Stomach (tissue), 4 donors: ENCODE results near the gene QPRT.
"Not testable (repeated sequence)": the region's sequence is repeated elsewhere in the genome, so short reads cannot be mapped to it uniquely, and the experiment has no call there.

Experiments
- EP300 ChIP-seq: sonication (generic); formaldehyde crosslinking; IDR thresholded peaks from one replicate; pipeline ENCODE4 v1.6.1; 2017; ENCODE audit warnings: antibody characterized with exemption
- POLR2A ChIP-seq, 4 donors: fragments of 450-650 bp; IDR thresholded peaks; one replicate each; pipeline ENCODE4 v1.6.1; 2016; ENCODE audit warnings: antibody characterized with exemption in 4 of 4, control low read depth in 2 of 4, mild to moderate bottlenecking in 1 of 4, moderate library complexity in 1 of 4
- POLR2AphosphoS5 ChIP-seq, 3 donors: sonication (generic); formaldehyde crosslinking; IDR thresholded peaks; one replicate each; pipeline ENCODE4 v1.6.1; 2016; ENCODE audit warnings: antibody characterized with exemption in 3 of 3
- TF ChIP-seq, protein P1 (sequence below), 7 experiments: fragments of 450-650 bp in 4 of 7; fragments of 200-600 bp in 3 of 7; sonication (generic) in 3 of 7; IDR thresholded peaks; one replicate each; pipeline ENCODE4 v1.5.1; 2016 to 2019; ENCODE audit warnings: antibody characterized with exemption in 7 of 7, control low read depth in 2 of 7, mild to moderate bottlenecking in 1 of 7

DNA sequence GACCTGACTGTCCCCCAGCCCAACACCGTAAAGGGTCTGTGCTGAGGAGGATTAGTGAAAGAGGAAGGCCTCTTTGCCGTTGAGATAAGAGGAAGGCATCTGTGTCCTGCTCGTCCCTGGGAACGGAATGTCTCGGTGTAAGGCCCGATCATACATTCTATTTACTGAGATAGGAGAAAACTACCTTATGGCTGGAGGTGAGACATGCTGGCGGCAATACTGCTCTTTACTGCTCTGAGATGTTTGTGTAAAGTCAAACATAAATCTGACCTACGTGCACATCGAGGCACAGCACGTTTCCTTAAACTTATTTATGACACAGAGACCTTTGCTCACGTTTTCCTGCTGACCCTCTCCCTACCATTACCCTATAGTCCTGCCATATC lies 61.6 kb downstream of the QPRT start:
- TF ChIP-seq, protein P1, sequence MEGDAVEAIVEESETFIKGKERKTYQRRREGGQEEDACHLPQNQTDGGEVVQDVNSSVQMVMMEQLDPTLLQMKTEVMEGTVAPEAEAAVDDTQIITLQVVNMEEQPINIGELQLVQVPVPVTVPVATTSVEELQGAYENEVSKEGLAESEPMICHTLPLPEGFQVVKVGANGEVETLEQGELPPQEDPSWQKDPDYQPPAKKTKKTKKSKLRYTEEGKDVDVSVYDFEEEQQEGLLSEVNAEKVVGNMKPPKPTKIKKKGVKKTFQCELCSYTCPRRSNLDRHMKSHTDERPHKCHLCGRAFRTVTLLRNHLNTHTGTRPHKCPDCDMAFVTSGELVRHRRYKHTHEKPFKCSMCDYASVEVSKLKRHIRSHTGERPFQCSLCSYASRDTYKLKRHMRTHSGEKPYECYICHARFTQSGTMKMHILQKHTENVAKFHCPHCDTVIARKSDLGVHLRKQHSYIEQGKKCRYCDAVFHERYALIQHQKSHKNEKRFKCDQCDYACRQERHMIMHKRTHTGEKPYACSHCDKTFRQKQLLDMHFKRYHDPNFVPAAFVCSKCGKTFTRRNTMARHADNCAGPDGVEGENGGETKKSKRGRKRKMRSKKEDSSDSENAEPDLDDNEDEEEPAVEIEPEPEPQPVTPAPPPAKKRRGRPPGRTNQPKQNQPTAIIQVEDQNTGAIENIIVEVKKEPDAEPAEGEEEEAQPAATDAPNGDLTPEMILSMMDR (IDR thresholded peaks at IDR 0.05): not testable (repeated sequence)
- TF ChIP-seq POLR2A (IDR thresholded peaks at IDR 0.05); POLR2AphosphoS5 (IDR thresholded peaks at IDR 0.05); EP300: not testable (repeated sequence)
